NCI-H1417 treated with DMSO at 0.1 percent for 48 hours (cell line): ENCODE measurements around the gene TCEA2.

Source experiments
- DNase-seq: peaks from one replicate; lab custom pipeline; 2025; lab: John Stamatoyannopoulos, UW

Gene TCEA2

GRCh38 chr20:64065062-64065973 is 2.3 kb downstream of the TCEA2 start:
- DNase-seq: no peak

GRCh38 chr20:64065974-64066343 is 3.0 kb downstream of the TCEA2 start:
- no peak for DNase-seq

- no peak for DNase-seq
These were observed 4.1 kb downstream of the TCEA2 start for GRCh38 chr20:64067005-64067632.

GRCh38 chr20:64067733-64068307 is 4.8 kb downstream of the TCEA2 start:
- no peak for DNase-seq

- peak; percentile 23 for DNase-seq
These were observed 5.6 kb downstream of the TCEA2 start for GRCh38 chr20:64068386-64069208.

- DNase-seq: no peak
These were observed 6.2 kb downstream of the TCEA2 start for GRCh38 chr20:64069209-64069613.

- no peak for DNase-seq
These were observed 6.7 kb downstream of the TCEA2 start for GRCh38 chr20:64069614-64070243.

GRCh38 chr20:64070244-64070993 is 7.4 kb downstream of the TCEA2 start:
- DNase-seq: no peak

- no peak for DNase-seq
These were observed 8.6 kb downstream of the TCEA2 start for GRCh38 chr20:64071341-64072332.

GRCh38 chr20:64072498-64073063 is 9.6 kb downstream of the TCEA2 start:
- DNase-seq: no peak

- no peak for DNase-seq
These were observed 10.6 kb downstream of the TCEA2 start for GRCh38 chr20:64073476-64074183.

DNA sequence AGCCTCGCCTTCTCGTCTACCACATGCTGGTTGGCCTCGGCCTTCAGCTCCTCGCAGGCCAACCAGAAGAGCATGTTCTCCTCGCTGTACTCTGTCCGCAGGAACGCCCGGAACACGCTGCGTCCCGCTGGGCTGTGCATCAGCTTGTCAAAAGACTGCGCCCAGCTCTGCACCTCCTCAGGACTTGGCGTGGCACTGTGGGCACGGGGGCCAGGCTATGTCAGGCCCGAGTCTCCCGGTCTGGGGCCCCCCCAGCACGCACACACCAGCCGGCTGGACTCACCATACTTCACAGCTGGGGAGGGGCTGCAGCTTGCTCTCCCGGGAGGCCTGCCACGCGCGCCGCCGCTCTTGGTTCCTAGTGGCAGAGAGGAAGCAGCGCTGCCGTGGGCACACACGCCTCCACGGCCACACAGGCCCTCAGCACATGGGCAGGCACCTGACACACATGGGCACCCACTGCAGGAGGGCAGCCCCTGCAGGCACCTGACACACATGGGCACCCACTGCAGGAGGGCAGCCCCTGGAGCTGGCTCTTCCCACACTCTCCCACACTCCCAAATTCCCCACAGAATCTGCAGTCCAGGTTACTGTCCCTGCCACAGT is 11.3 kb downstream of the TCEA2 start:
- DNase-seq: no peak

GRCh38 chr20:64074963-64075362 is 12.0 kb downstream of the TCEA2 start:
- no peak for DNase-seq

DNA sequence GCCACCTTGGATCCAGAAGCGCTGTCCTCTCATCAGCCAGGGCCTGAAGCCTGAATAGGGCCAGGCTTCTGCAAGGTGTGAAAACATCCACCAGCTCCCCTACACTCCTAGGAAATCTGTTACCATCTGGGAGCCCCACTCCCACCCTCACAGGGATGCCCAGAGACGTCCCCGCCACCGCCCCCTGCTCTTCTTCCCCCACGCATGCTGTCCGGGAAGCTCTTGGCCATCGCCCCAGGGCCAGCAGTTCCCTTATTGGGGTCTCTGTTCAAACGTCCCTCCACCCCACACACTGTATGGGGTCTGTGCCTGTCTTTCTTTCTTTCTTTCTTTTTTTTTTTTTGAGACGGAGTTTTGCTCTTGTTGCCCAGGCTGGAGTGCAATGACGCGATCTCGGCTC is 12.6 kb downstream of the TCEA2 start:
- no peak for DNase-seq

DNA sequence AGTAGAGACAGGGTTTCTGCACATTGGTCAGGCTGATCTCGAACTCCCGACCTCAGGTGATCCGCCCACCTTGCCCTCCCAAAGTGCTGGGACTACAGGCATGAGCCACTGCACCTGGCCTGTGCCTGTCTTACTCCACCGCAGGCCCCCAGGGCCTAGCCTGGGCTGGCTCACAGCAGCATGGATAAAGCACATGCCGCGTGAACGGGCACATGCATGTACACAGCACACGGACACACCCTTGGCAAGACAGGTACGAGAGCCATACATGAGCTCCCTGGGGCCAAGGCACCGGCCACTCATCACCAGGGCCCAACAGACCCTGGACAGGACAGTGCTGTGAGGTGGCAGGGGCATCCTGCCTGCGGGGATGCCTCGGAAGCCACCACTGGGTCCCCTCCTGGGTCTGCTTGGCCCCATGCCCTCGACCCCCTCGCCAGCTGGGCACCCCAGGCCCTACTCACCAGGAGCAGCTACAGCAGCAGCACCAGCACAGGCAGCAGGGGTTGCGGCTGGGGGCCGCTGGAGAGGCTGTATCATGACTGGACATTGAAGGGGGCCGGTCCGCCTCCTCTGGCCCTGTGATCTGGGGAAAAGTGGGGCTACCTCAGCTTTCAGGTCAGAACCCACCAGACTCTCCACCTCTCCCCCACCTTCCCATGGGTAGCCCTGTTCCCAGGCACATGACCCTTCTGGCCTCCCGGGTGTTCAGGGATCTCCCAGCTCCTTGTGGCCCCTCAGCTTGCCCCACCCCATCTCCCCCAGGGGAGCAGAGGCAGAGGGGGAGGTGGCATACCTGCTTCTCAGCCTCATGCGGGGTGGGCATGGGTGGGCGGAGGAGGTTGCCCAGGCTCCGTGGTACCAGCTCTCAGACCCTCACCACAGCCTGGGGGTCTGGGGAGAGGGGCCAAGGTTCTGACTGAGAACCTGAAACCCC is 13.3 kb downstream of the TCEA2 start:
- no peak for DNase-seq

- DNase-seq: no peak
These were observed 14.1 kb downstream of the TCEA2 start for GRCh38 chr20:64077094-64077493.

DNA sequence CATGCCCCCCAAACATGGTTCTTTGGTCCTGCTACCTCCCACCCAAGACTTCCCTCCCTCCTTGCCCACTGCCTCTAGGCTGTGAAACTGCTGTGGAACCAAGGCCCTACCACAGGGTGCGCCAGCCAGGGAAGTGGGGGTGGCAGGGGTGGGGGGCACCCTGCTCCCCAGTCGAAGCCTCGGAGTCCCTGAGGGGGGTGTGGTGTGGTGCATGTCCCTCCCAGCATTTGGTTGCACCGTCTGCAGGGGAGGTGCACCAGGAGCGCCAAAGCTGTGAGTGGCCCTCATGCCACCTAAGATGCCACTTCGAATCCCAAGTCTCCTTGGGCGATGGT is 14.5 kb downstream of the TCEA2 start:
- DNase-seq: no peak
